IPS-15b (cell line): ENCODE results near the gene DLG4.
A peak's percentile ranks its signal among the peaks of the same experiment; 100 is the strongest.
"Not testable (repeated sequence)": the region's sequence is repeated elsewhere in the genome, so short reads cannot be mapped to it uniquely, and the experiment has no call there.

ENCODE experiments used
- H3K27me3 ChIP-seq: one replicate; pipeline ENCODE4 v1.6.1; 2013; ENCODE audit warnings: low read length; ENCODE audit not compliant: control insufficient read depth, insufficient read depth
- H3K36me3 ChIP-seq: one replicate; pipeline ENCODE4 v1.6.1; 2013; ENCODE audit warnings: low read length; ENCODE audit not compliant: control insufficient read depth, insufficient read depth
- H3K4me1 ChIP-seq: one replicate; pipeline ENCODE4 v1.6.1; 2013; ENCODE audit warnings: mild to moderate bottlenecking, low read length; ENCODE audit not compliant: control insufficient read depth, insufficient read depth
- H3K4me3 ChIP-seq: one replicate; pipeline ENCODE4 v1.5.1; 2013; ENCODE audit warnings: low read depth, low read length
- H3K9ac ChIP-seq: one replicate; pipeline ENCODE4 v1.6.1; 2013; ENCODE audit warnings: low read depth, mild to moderate bottlenecking, low read length
- H3K9me3 ChIP-seq: one replicate; pipeline ENCODE4 v1.6.1; 2013; ENCODE audit warnings: mild to moderate bottlenecking, low read length; ENCODE audit not compliant: control insufficient read depth, insufficient read depth

Gene DLG4

DNA sequence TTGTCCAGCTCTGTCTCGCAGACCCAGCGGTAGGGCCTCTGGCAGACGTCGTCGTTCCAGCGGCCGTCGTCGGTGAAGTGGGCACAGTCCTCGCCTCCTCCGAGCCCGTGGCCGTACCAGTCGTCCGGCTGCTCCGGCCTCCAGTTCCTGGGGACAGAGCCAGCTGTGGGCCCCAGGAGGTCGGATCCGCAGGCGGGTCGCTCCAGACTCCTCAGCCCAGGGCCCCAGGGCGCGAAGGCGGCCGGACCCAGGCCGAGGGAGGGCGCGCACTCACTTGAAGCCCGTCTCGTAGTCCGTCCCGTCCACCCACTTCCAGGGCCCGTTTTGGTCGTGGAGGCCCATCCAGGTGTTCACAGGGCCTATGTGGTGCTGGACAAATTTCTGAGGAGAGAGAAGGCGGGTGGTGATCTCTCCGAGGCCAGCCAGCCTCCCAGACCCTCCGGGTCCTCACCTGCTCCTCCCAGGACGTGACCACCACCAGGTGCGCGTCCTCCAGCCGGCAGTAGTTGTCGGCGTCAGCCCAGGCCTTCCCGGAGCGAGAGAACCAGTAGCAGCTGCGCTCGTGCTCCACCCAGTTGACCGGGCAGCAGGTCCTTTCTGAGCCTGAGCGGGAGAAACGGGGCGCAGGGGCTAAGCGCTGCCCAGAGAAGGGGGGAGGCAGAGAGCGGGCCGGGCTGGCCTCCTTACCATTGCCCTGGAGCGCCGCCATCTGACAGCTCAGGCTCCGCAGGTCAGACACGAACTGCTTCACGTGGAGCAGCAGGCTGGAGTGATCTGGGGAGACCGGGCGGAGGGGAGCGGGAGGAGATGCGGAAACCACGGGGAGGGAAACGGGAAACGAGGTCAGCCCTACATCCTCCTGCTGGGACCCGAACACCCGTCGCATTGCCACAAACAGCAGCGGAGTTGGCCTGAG is 45.7 kb downstream of the DLG4 start:
- no peaks in the 10 kb centered on the region for H3K36me3 ChIP-seq
- no peak overlapping the region for H3K9ac ChIP-seq
- H3K4me1 ChIP-seq, result no peaks in the 10 kb centered on the region
- peak overlapping the region; percentile 48 for H3K4me3 ChIP-seq
- H3K9me3 ChIP-seq, result no peaks in the 10 kb centered on the region
- H3K27me3 ChIP-seq, result peaks cover 30% of the 10 kb centered on the region

GRCh38 chr17:7172522-7173191 is 47.0 kb downstream of the DLG4 start:
- not testable (repeated sequence) for H3K36me3 ChIP-seq, H3K9me3 ChIP-seq, H3K4me1 ChIP-seq, H3K9ac ChIP-seq, H3K4me3 ChIP-seq
- H3K27me3 ChIP-seq, result peaks cover 30% of the 10 kb centered on the region

GRCh38 chr17:7169565-7169908 is 50.1 kb downstream of the DLG4 start:
- not testable (repeated sequence) for H3K9me3 ChIP-seq, H3K9ac ChIP-seq, H3K27me3 ChIP-seq, H3K36me3 ChIP-seq, H3K4me1 ChIP-seq, H3K4me3 ChIP-seq

DNA sequence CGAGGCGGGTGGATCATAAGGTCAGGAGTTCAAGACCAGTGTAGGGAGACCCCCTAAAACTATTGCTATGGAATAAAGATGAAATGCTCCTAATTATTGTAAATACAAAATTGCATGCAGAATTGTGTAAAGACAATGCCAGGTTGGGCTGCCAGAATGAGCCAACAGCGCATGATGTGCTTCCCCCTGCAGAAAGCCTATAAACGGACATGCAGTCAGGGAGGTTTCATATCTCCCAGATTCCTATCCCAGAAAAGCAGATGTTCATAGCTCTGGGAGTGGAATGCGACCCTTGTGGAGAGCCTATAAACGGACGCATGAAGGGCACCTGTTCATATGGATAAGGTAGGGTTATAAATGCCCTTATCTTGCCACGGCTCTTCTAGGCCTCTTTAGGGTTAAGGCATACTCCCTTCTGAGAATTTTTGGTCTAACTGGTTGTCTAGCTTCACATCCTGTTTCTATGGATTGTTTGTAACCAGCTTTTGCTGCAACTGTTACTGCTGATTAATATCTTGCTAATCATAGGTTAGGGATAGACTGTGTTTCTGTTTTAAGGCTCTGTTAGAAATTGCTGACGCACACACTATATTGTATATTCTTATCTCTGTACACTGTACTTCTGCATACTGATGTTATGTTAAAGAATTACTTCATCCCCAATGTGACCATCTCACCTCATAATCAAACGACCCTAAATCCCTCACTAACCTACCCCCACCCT is 50.6 kb downstream of the DLG4 start:
- not testable (repeated sequence) for H3K4me1 ChIP-seq, H3K9ac ChIP-seq, H3K36me3 ChIP-seq, H3K9me3 ChIP-seq, H3K27me3 ChIP-seq, H3K4me3 ChIP-seq

DNA sequence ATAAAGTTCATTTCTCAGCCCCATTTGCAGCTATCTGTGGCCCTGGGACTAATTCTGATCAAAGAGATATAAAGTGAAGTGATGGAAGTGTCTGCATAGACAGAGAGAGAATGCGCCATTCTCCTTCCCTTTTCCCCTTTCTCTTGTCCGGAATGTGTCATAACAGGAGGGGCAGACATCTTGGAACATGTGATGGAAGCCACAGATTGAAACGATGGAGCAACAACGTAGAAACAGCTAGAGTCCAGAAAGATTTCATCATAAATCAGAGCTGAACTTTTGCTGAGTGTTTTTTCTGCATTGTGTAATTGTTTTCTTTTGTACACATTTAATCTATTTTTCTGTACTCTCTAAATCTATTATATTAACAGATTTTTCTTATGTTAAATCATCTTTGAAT is 51.8 kb downstream of the DLG4 start:
- Histone ChIP-seq H3K27me3 (no peaks in the 10 kb centered on the region), H3K4me1 (peaks cover 3% of the 10 kb centered on the region), H3K4me3 (no peak overlapping the region), H3K36me3 (no peaks in the 10 kb centered on the region), H3K9ac (no peak overlapping the region), H3K9me3 (no peaks in the 10 kb centered on the region)

GRCh38 chr17:7166873-7167272 is 52.8 kb downstream of the DLG4 start:
- Histone ChIP-seq H3K4me1 (peaks cover 3% of the 10 kb centered on the region), H3K9ac (no peak overlapping the region), H3K27me3 (no peaks in the 10 kb centered on the region), H3K4me3 (no peak overlapping the region), H3K9me3 (no peaks in the 10 kb centered on the region), H3K36me3 (no peaks in the 10 kb centered on the region)

GRCh38 chr17:7159571-7159970 is 60.1 kb downstream of the DLG4 start:
- H3K4me1 ChIP-seq, result not testable (repeated sequence)

DNA sequence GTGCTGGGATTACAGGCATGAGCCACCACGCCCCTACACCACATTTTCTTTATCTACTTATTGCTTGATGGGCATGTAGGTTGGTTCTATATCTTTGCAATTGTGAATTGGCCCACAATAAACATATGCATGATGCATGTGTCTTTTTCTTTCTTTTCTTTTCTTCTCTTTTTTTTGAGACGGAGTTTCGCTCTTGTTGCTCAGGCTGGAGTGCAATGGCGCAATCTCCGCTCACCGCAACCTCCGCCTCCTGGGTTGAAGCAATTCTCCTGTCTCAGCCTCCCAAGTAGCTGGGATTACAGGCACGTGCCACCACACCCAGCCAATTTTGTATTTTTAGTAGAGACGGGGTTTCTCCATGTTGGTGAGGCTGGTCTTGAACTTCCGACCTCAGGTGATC is 61.2 kb downstream of the DLG4 start:
- not testable (repeated sequence) for H3K9ac ChIP-seq, H3K9me3 ChIP-seq, H3K4me3 ChIP-seq, H3K27me3 ChIP-seq, H3K4me1 ChIP-seq, H3K36me3 ChIP-seq

More at GRCh38 chr17:7159571-7159970, 60.1 kb downstream of the DLG4 start:
- not testable (repeated sequence) for H3K9ac ChIP-seq, H3K36me3 ChIP-seq, H3K9me3 ChIP-seq, H3K4me3 ChIP-seq, H3K27me3 ChIP-seq

DNA sequence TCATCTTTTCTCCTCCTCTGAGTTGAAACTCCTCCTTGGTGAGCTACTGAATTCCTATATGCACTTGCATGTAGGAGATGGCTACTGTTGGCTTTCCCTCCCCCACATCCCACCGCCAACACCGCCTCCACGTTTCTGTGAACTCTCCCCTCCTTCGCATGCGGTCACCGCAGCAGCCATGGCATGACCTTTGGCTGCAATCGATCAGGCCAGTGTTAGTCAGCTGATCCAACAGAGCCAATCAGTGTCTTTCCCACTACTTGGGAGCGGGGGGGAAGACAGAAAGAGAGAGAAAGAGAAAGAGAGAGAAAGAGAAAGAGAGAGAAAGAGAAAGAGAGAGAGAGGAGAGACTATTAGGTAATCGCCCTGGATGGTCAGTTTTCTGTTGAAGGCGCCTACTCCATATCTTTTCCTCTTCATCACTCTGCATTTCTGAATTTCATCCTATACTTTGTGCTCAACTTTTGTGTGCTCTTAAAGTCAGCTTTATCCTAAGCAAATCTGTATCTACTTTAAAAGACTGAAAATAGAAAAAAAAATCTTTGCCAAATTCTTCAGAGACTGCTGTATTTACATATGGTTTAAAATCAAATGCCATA is 63.2 kb downstream of the DLG4 start:
- Histone ChIP-seq H3K4me1 (no peaks in the 10 kb centered on the region), H3K27me3 (peaks cover 2% of the 10 kb centered on the region), H3K9ac (no peak overlapping the region), H3K36me3 (no peaks in the 10 kb centered on the region), H3K4me3 (no peak overlapping the region), H3K9me3 (no peaks in the 10 kb centered on the region)

- H3K9me3 ChIP-seq, result no peaks in the 10 kb centered on the region
- H3K36me3 ChIP-seq, result no peaks in the 10 kb centered on the region
- no peak overlapping the region for H3K9ac ChIP-seq
- no peak overlapping the region for H3K4me3 ChIP-seq
- H3K27me3 ChIP-seq, result no peaks in the 10 kb centered on the region
- H3K4me1 ChIP-seq, result peaks cover 2% of the 10 kb centered on the region
Observed at GRCh38 chr17:7147772-7148171, 71.9 kb downstream of the DLG4 start.

DNA sequence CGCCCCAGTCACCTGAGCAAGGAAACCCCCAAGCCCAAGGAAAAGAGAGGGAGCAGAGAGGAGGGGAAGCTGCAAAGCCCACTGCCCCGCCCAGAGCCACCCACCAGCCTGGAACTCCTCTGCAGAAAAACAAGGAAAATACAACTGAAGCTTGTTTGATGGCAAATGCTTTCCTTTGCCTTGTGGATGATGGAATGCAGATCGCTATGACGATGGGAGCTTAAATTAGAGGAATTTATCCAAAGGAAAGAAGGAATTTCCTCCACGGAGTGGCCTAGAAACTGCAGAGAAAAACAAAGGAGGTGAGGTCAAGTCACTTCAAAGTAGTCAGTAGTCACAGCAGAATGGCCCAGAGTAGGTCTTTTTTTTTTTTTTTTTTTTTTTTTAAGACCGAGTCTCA is 73.5 kb downstream of the DLG4 start:
- H3K36me3 ChIP-seq, result no peaks in the 10 kb centered on the region
- H3K9ac ChIP-seq, result no peak overlapping the region
- H3K4me1 ChIP-seq, result peaks cover 2% of the 10 kb centered on the region
- H3K27me3 ChIP-seq, result no peaks in the 10 kb centered on the region
- H3K4me3 ChIP-seq, result no peak overlapping the region
- H3K9me3 ChIP-seq, result no peaks in the 10 kb centered on the region
